ENCODE results near the gene SLC6A8.

The SLC6A8 gene

DNA sequence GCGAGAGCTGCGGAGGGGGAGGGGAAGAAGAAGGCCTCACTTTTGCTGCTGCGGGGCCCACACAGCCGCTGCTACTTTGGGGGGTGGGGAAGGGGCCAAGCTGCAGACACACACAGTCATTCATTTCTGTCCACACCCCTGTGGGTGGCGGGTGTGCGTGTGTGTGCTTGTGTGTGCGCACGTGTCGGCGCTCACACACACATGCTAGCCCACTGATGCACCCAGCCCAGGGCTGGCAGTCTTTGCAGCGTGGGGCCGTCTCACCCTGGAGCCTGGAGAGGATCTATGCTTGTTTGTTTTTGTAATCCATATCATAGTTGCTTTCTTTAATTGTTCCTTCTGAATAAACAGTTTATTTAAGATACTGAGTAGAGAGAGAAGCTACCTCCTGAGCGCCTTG is 36.8 kb upstream of the SLC6A8 start:
- Histone ChIP-seq H3K4me2 (ENCODE audit: insufficient read depth, low read length) (no peak overlapping the region), H3K4me1 (ENCODE audit: insufficient read depth, low read length) (no peaks in the 10 kb centered on the region), H3K79me2 (ENCODE audit: insufficient read depth, low read length) (no peaks in the 10 kb centered on the region), H3K27me3 (ENCODE audit: insufficient read depth, low read length, poor library complexity) (no peaks in the 10 kb centered on the region), H2AFZ (ENCODE audit: low read depth, low read length) (no peak overlapping the region), H3K4me3 (ENCODE audit: low read depth in 1 of 2, low read length in 2 of 2) (no peak overlapping the region), H3K27ac (ENCODE audit: low read length) (no peak overlapping the region), H3K9ac (ENCODE audit: low read depth, low read length) (no peak overlapping the region), H4K20me1 (ENCODE audit: insufficient read depth, low read length) (no peaks in the 10 kb centered on the region), H3K36me3 (ENCODE audit: insufficient read depth, low read length) (no peaks in the 10 kb centered on the region), H3K9me3 (ENCODE audit: insufficient read depth, low read length, severe bottlenecking) (no peaks in the 10 kb centered on the region)
- DNase-seq (no peak), ATAC-seq (ENCODE audit: insufficient read depth, low read depth) (no peak)
- TF ChIP-seq, protein P1, sequence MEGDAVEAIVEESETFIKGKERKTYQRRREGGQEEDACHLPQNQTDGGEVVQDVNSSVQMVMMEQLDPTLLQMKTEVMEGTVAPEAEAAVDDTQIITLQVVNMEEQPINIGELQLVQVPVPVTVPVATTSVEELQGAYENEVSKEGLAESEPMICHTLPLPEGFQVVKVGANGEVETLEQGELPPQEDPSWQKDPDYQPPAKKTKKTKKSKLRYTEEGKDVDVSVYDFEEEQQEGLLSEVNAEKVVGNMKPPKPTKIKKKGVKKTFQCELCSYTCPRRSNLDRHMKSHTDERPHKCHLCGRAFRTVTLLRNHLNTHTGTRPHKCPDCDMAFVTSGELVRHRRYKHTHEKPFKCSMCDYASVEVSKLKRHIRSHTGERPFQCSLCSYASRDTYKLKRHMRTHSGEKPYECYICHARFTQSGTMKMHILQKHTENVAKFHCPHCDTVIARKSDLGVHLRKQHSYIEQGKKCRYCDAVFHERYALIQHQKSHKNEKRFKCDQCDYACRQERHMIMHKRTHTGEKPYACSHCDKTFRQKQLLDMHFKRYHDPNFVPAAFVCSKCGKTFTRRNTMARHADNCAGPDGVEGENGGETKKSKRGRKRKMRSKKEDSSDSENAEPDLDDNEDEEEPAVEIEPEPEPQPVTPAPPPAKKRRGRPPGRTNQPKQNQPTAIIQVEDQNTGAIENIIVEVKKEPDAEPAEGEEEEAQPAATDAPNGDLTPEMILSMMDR (IDR thresholded peaks at IDR 0.05; ENCODE audit: borderline replicate concordance, extremely low read depth, low read length, poor library complexity, severe bottlenecking), result no peak
- TF ChIP-seq EZH2 (IDR thresholded peaks at IDR 0.05; ENCODE audit: borderline replicate concordance, low read depth, low read length, severe bottlenecking), result no peak

DNA sequence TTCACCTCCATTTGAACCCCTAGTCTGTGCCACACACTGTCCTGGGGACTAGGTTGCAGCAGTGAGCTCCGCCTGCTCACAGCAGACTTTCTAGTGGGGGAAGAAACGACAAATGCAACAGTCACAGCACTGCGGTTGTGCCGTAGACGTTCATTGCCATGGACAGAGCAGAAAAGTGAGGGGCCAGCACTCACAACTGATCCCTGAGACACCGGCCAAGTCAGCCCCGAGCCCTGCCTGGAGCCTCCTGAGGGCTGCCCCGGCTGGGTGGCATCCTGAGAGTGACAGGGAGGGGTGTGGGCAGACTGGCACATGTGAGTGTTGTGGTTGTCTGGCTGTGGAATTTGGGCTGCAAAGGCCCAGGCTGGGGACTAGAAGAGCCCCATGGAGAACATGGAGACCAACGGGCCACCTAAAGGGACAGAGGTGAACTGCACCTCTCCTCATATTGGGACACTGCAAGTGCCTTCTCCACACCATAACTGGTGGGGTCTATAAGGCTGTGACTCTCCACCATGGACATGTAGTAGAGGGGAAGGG is 36.1 kb upstream of the SLC6A8 start:
- Histone ChIP-seq H3K4me3 (ENCODE audit: low read depth in 1 of 2, low read length in 2 of 2) (no peak overlapping the region), H3K9me3 (ENCODE audit: insufficient read depth, low read length, severe bottlenecking) (no peaks in the 10 kb centered on the region), H3K36me3 (ENCODE audit: insufficient read depth, low read length) (no peaks in the 10 kb centered on the region), H3K4me1 (ENCODE audit: insufficient read depth, low read length) (no peaks in the 10 kb centered on the region), H3K4me2 (ENCODE audit: insufficient read depth, low read length) (no peak overlapping the region), H3K9ac (ENCODE audit: low read depth, low read length) (no peak overlapping the region), H3K79me2 (ENCODE audit: insufficient read depth, low read length) (no peaks in the 10 kb centered on the region), H3K27me3 (ENCODE audit: insufficient read depth, low read length, poor library complexity) (no peaks in the 10 kb centered on the region), H2AFZ (ENCODE audit: low read depth, low read length) (no peak overlapping the region), H4K20me1 (ENCODE audit: insufficient read depth, low read length) (no peaks in the 10 kb centered on the region), H3K27ac (ENCODE audit: low read length) (no peak overlapping the region)
- DNase-seq, result no peak
- TF ChIP-seq EZH2 (IDR thresholded peaks at IDR 0.05; ENCODE audit: borderline replicate concordance, low read depth, low read length, severe bottlenecking), result no peak
- TF ChIP-seq, protein P1 (IDR thresholded peaks at IDR 0.05; ENCODE audit: borderline replicate concordance, extremely low read depth, low read length, poor library complexity, severe bottlenecking), result peak; percentile 34
- peak; percentile 62; the same call in 1 of the 3 replicates for ATAC-seq (ENCODE audit: insufficient read depth, low read depth)

DNA sequence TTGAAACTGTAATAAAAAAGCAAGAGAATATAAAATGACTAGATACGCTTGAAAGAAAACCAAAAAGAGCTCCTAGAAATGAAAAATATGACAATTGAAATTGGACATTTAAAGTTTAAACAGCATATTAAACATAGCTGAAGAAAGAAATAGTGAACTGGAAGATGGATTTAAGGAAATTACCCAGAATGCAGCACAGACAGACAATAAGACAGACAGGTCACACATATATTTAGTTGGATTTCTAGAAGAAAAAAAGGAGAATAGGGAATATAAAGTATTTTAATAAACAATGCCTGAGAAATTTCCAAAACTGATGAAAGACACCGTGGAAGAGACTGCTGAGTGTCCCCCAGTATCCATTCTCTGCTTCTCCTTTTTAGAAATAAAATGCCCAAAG is 34.2 kb upstream of the SLC6A8 start:
- DNase-seq, result no peak
- Histone ChIP-seq H4K20me1 (ENCODE audit: insufficient read depth, low read length) (no peaks in the 10 kb centered on the region), H3K4me1 (ENCODE audit: insufficient read depth, low read length) (no peaks in the 10 kb centered on the region), H3K4me3 (ENCODE audit: low read depth in 1 of 2, low read length in 2 of 2) (no peak overlapping the region), H3K79me2 (ENCODE audit: insufficient read depth, low read length) (no peaks in the 10 kb centered on the region), H2AFZ (ENCODE audit: low read depth, low read length) (no peak overlapping the region), H3K36me3 (ENCODE audit: insufficient read depth, low read length) (no peaks in the 10 kb centered on the region), H3K4me2 (ENCODE audit: insufficient read depth, low read length) (no peak overlapping the region), H3K9me3 (ENCODE audit: insufficient read depth, low read length, severe bottlenecking) (no peaks in the 10 kb centered on the region), H3K27me3 (ENCODE audit: insufficient read depth, low read length, poor library complexity) (no peaks in the 10 kb centered on the region), H3K9ac (ENCODE audit: low read depth, low read length) (no peak overlapping the region), H3K27ac (ENCODE audit: low read length) (no peak overlapping the region)
- TF ChIP-seq EZH2 (IDR thresholded peaks at IDR 0.05; ENCODE audit: borderline replicate concordance, low read depth, low read length, severe bottlenecking), result no peak
- TF ChIP-seq, protein P1 (IDR thresholded peaks at IDR 0.05; ENCODE audit: borderline replicate concordance, extremely low read depth, low read length, poor library complexity, severe bottlenecking), result no peak
- ATAC-seq (ENCODE audit: insufficient read depth, low read depth), result no peak

DNA sequence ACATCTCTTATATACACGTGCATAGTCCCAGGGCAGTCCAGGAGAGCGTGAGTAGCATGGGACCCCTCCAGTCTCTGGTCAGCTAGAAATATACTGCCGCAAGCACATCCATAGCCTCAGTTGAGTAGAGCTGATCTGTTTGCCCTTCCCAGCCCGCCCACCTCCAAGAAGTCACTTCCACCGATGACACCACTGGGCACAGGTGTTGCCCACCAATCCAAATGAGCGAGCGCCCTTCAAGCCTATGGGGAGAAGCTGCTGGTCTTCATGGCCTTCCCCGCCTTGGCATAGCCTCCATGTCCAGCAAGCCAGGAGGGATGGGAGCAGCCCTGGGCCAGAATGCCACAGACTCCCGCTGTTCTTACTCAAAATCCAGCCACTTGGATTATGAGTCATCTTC is 30.6 kb upstream of the SLC6A8 start:
- no peak overlapping the region for H2AFZ ChIP-seq (ENCODE audit: low read depth, low read length)
- no peaks in the 10 kb centered on the region for H3K27me3 ChIP-seq (ENCODE audit: insufficient read depth, low read length, poor library complexity)
- no peak for DNase-seq
- TF ChIP-seq EZH2 (IDR thresholded peaks at IDR 0.05; ENCODE audit: borderline replicate concordance, low read depth, low read length, severe bottlenecking), result no peak
- TF ChIP-seq, protein P1 (IDR thresholded peaks at IDR 0.05; ENCODE audit: borderline replicate concordance, extremely low read depth, low read length, poor library complexity, severe bottlenecking), result no peak
- no peak for ATAC-seq (ENCODE audit: insufficient read depth, low read depth)
- H3K79me2 ChIP-seq (ENCODE audit: insufficient read depth, low read length), result no peaks in the 10 kb centered on the region
- no peaks in the 10 kb centered on the region for H3K9me3 ChIP-seq (ENCODE audit: insufficient read depth, low read length, severe bottlenecking)
- no peak overlapping the region for H3K4me2 ChIP-seq (ENCODE audit: insufficient read depth, low read length)
- H3K36me3 ChIP-seq (ENCODE audit: insufficient read depth, low read length), result no peaks in the 10 kb centered on the region
- H3K9ac ChIP-seq (ENCODE audit: low read depth, low read length), result no peak overlapping the region
- H3K4me3 ChIP-seq (ENCODE audit: low read depth in 1 of 2, low read length in 2 of 2), result no peak overlapping the region
- H4K20me1 ChIP-seq (ENCODE audit: insufficient read depth, low read length), result no peaks in the 10 kb centered on the region
- H3K4me1 ChIP-seq (ENCODE audit: insufficient read depth, low read length), result no peaks in the 10 kb centered on the region
- no peak overlapping the region for H3K27ac ChIP-seq (ENCODE audit: low read length)

All from DND-41 (cell line).